Mesothelial cell of epicardium (in vitro differentiated cells): Measurements from ENCODE around the gene GRID2. TPM values are rescaled to one million over a fixed set of nuclear protein-coding genes. Genes with fewer than 3 reads are reported as not detected.

Experiments
- DNase-seq, 2 experiments: peaks; one replicate each; pipeline ENCODE4 v3.0.0; 2021; ENCODE audit warnings: low spot score in 2 of 2; ENCODE audit not compliant: unreplicated experiment in 2 of 2
- H3K27ac Mint-ChIP-seq: 2 replicates; pipeline ENCODE4 v1.8.0; 2021; ENCODE audit warnings: mixed read lengths
- H3K27me3 Mint-ChIP-seq: 2 replicates; pipeline ENCODE4 v1.8.0; 2021; ENCODE audit warnings: low read depth, mixed read lengths
- H3K36me3 Mint-ChIP-seq: 2 replicates; pipeline ENCODE4 v1.8.0; 2021; ENCODE audit warnings: mixed read lengths
- H3K4me1 Mint-ChIP-seq: 2 replicates; pipeline ENCODE4 v1.8.0; 2021; ENCODE audit warnings: mixed read lengths
- H3K4me3 Mint-ChIP-seq: 2 replicates; pipeline ENCODE4 v1.8.0; 2021; ENCODE audit warnings: mild to moderate bottlenecking, moderate library complexity, mixed read lengths
- H3K9me3 Mint-ChIP-seq: 2 replicates; pipeline ENCODE4 v1.8.0; 2021; ENCODE audit warnings: mixed read lengths
- CTCF ChIP-seq: fragments of 200-600 bp; sonication (generic); IDR thresholded peaks from one replicate; pipeline ENCODE4 v1.5.0; 2021; ENCODE audit warnings: antibody characterized with exemption; ENCODE audit not compliant: unreplicated experiment
- total RNA-seq: library from RNA; stranded (reverse); gene quantifications from 3 replicates; pipeline ENCODE4 v1.2.1, GENCODE V29; 2021

The GRID2 gene
- total RNA-seq, 1 donor from 2014 or later = 3.1 TPM

GRCh38 chr4:93761286-93761685 is 1457.5 kb downstream of the GRID2 start:
- no peak for TF ChIP-seq CTCF
- Mint-ChIP-seq H3K27ac (no peak overlapping the region), H3K36me3 (no peaks in the 10 kb centered on the region), H3K4me1 (peaks cover 24% of the 10 kb centered on the region), H3K9me3 (no peaks in the 10 kb centered on the region), H3K27me3 (peaks cover 9% of the 10 kb centered on the region), H3K4me3 (no peak overlapping the region)
- no peak for DNase-seq

GRCh38 chr4:93764639-93765246 is 1461.0 kb downstream of the GRID2 start:
- H3K4me1 Mint-ChIP-seq = peaks cover 22% of the 10 kb centered on the region
- TF ChIP-seq CTCF = peak; percentile 82
- H3K27ac Mint-ChIP-seq = no peak overlapping the region
- no peaks in the 10 kb centered on the region for H3K9me3 Mint-ChIP-seq
- H3K27me3 Mint-ChIP-seq = peaks cover 10% of the 10 kb centered on the region
- H3K4me3 Mint-ChIP-seq = no peak overlapping the region
- no peak for DNase-seq
- no peaks in the 10 kb centered on the region for H3K36me3 Mint-ChIP-seq

GRCh38 chr4:93767917-93768316 is 1464.2 kb downstream of the GRID2 start:
- Mint-ChIP-seq H3K27ac (no peak overlapping the region), H3K4me1 (peaks cover 19% of the 10 kb centered on the region), H3K36me3 (no peaks in the 10 kb centered on the region), H3K4me3 (no peak overlapping the region), H3K9me3 (peaks cover 3% of the 10 kb centered on the region), H3K27me3 (peaks cover 10% of the 10 kb centered on the region)
- TF ChIP-seq CTCF = no peak
- DNase-seq = no peak

- DNase-seq = no peak
Observed at GRCh38 chr4:93770201-93770600, 1466.4 kb downstream of the GRID2 start.

GRCh38 chr4:93771640-93772411 is 1468.1 kb downstream of the GRID2 start:
- Mint-ChIP-seq H3K9me3 (peaks cover 8% of the 10 kb centered on the region), H3K4me1 (peaks cover 19% of the 10 kb centered on the region), H3K4me3 (no peak overlapping the region), H3K27ac (no peak overlapping the region), H3K36me3 (no peaks in the 10 kb centered on the region), H3K27me3 (no peaks in the 10 kb centered on the region)
- TF ChIP-seq CTCF = no peak
- DNase-seq = no peak

More at GRCh38 chr4:93770201-93770600, 1466.4 kb downstream of the GRID2 start:
- Mint-ChIP-seq H3K9me3 (peaks cover 3% of the 10 kb centered on the region), H3K27ac (no peak overlapping the region), H3K27me3 (peaks cover 9% of the 10 kb centered on the region), H3K4me1 (peaks cover 17% of the 10 kb centered on the region), H3K36me3 (no peaks in the 10 kb centered on the region), H3K4me3 (no peak overlapping the region)
- no peak for TF ChIP-seq CTCF
